NB4 (cell line): ENCODE results near the gene ALDH4A1.

Experiments
- CTCF ChIP-seq: IDR thresholded peaks from one replicate; pipeline ENCODE4 v1.5.1; 2012; ENCODE audit warnings: low read depth, low read length
- MAX ChIP-seq: IDR thresholded peaks from 2 replicates; pipeline ENCODE4 v1.6.1; 2011; ENCODE audit warnings: low read depth, low read length

- TF ChIP-seq CTCF, result no peak
- no peak for TF ChIP-seq MAX
Observed at GRCh38 chr1:18922319-18922726, 20.0 kb upstream of the ALDH4A1 start.
